Cerebellar cortex (tissue), 1 donor: ENCODE data around the gene DSTN.

Source experiments
- DNase-seq: peaks from one replicate; pipeline ENCODE4 v3.0.0-alpha.2; 2015; ENCODE audit warnings: low spot score

DSTN gene

GRCh38 chr20:17583126-17583525, 13.3 kb downstream of the DSTN start:
- no peak for DNase-seq

- DNase-seq: no peak
Observed at GRCh38 chr20:17584689-17585088, 14.8 kb downstream of the DSTN start.

GRCh38 chr20:17586250-17586649, 16.4 kb downstream of the DSTN start:
- no peak for DNase-seq

GRCh38 chr20:17587148-17587547, 17.3 kb downstream of the DSTN start:
- no peak for DNase-seq

GRCh38 chr20:17587824-17588223, 17.9 kb downstream of the DSTN start:
- no peak for DNase-seq

- peak; percentile 39 for DNase-seq
Observed at GRCh38 chr20:17589161-17589834, 19.4 kb downstream of the DSTN start.

- no peak for DNase-seq
Observed at GRCh38 chr20:17590245-17590644, 20.4 kb downstream of the DSTN start.

GRCh38 chr20:17593902-17594301, 24.0 kb downstream of the DSTN start:
- DNase-seq: no peak

GRCh38 chr20:17594443-17594842, 24.6 kb downstream of the DSTN start:
- DNase-seq: peak; percentile 57

GRCh38 chr20:17595856-17596255, 26.0 kb downstream of the DSTN start:
- DNase-seq: peak; percentile 90

- no peak for DNase-seq
Observed at GRCh38 chr20:17598013-17598550, 28.2 kb downstream of the DSTN start.

GRCh38 chr20:17601957-17602356, 32.1 kb downstream of the DSTN start:
- no peak for DNase-seq

GRCh38 chr20:17602493-17602892, 32.6 kb downstream of the DSTN start:
- DNase-seq: no peak

- no peak for DNase-seq
Observed at GRCh38 chr20:17605131-17605660, 35.3 kb downstream of the DSTN start.

- DNase-seq: no peak
Observed at GRCh38 chr20:17606001-17606400, 36.1 kb downstream of the DSTN start.

- DNase-seq: no peak
Observed at GRCh38 chr20:17608701-17609497, 39.0 kb downstream of the DSTN start.

- DNase-seq: no peak
Observed at GRCh38 chr20:17609811-17610377, 40.0 kb downstream of the DSTN start.

GRCh38 chr20:17610566-17611289, 40.9 kb downstream of the DSTN start:
- DNase-seq: no peak

- no peak for DNase-seq
Observed at GRCh38 chr20:17611290-17611539, 41.3 kb downstream of the DSTN start.

GRCh38 chr20:17611540-17612286, 41.8 kb downstream of the DSTN start:
- no peak for DNase-seq

GRCh38 chr20:17612287-17612991, 42.6 kb downstream of the DSTN start:
- DNase-seq: no peak
